H1 (cell line): ENCODE measurements around the gene PIK3R5. TPM values are rescaled to one million over a fixed set of nuclear protein-coding genes. Genes with fewer than 3 reads are reported as not detected.

Experiments used
- CTCF ChIA-PET: fragments of 300-600 bp; sonication (Branson Sonifier 250); formaldehyde crosslinking; loops from one replicate; lab custom pipeline; 2021; ENCODE audit not compliant: partially characterized antibody; lab: Charles Lee
- POLR2A ChIA-PET: fragments of 300-600 bp; sonication (Branson Sonifier 250); formaldehyde crosslinking; loops from one replicate; lab custom pipeline; 2021; ENCODE audit warnings: inconsistent platforms; ENCODE audit not compliant: partially characterized antibody; lab: Charles Lee
- DNase-seq, 2 experiments: peaks; one replicate each; pipeline versions ENCODE4 v3.0.0 to v3.0.0-alpha.2; 2010 to 2022; ENCODE audit warnings: low spot score in 2 of 2, low read depth in 1 of 2, mixed read lengths in 1 of 2
- FAIRE-seq: peaks from 2 replicates; lab custom pipeline; 2011; peaks lifted over from hg19 to GRCh38; lab: Jason Lieb, UNC
- H2AFZ ChIP-seq: 2 replicates; pipeline ENCODE4 v1.8.1; 2012; ENCODE audit warnings: low read length, inconsistent platforms
- H2AK5ac ChIP-seq: 2 replicates; pipeline ENCODE4 v1.6.1; 2013; ENCODE audit warnings: low read depth, low read length
- H2BK120ac ChIP-seq: replicated peaks from 2 replicates; pipeline ENCODE3; 2013; ENCODE audit warnings: low read depth, low read length, inconsistent platforms
- H2BK12ac ChIP-seq: 2 replicates; pipeline ENCODE4 v1.6.1; 2013; ENCODE audit warnings: low read depth, low read length
- H2BK15ac ChIP-seq: 2 replicates; pipeline ENCODE4 v1.6.1; 2013; ENCODE audit warnings: low read length
- H2BK20ac ChIP-seq: 2 replicates; pipeline ENCODE4 v1.6.1; 2013; ENCODE audit warnings: low read length
- H2BK5ac ChIP-seq: 2 replicates; pipeline ENCODE4 v1.6.1; 2013; ENCODE audit warnings: low read depth, low read length
- H3K14ac ChIP-seq: 2 replicates; pipeline ENCODE4 v1.6.1; 2013; ENCODE audit warnings: inconsistent platforms; ENCODE audit not compliant: insufficient read length
- H3K18ac ChIP-seq: 2 replicates; pipeline ENCODE4 v1.6.1; 2013; ENCODE audit warnings: low read length; ENCODE audit errors: extremely low read depth
- H3K23ac ChIP-seq: 2 replicates; pipeline ENCODE4 v1.6.1; 2013; ENCODE audit warnings: inconsistent platforms; ENCODE audit not compliant: insufficient read length
- H3K23me2 ChIP-seq: 2 replicates; pipeline ENCODE4 v1.6.1; 2013; ENCODE audit warnings: low read depth, low read length
- H3K27ac ChIP-seq: 2 replicates; pipeline ENCODE4 v1.6.1; 2011; ENCODE audit warnings: low read depth, low read length, inconsistent platforms
- H3K27me3 ChIP-seq, 4 experiments: replicated peaks in 1 of 4; 1 replicate in 1 of 4; 2 replicates in 3 of 4; pipeline versions ENCODE4 v1.6.1 to v1.8.1; 2011 to 2013; ENCODE audit warnings: low read length in 3 of 4, mild to moderate bottlenecking in 3 of 4, inconsistent platforms in 2 of 4, mixed read lengths in 2 of 4, moderate library complexity in 1 of 4; ENCODE audit not compliant: control insufficient read depth in 3 of 4, insufficient read depth in 3 of 4; ENCODE audit errors: extremely low read depth in 1 of 4
- H3K36me3 ChIP-seq, 4 experiments: 2 replicates each; pipeline versions ENCODE4 v1.6.1 to v1.8.1; 2011 to 2013; ENCODE audit warnings: mild to moderate bottlenecking in 4 of 4, low read length in 3 of 4, moderate library complexity in 2 of 4, control low read depth in 1 of 4, inconsistent platforms in 1 of 4; ENCODE audit not compliant: insufficient read depth in 4 of 4, control insufficient read depth in 2 of 4
- H3K4ac ChIP-seq: replicated peaks from 2 replicates; pipeline ENCODE3; 2013; ENCODE audit warnings: low read length, low read depth, mixed read lengths, inconsistent platforms; ENCODE audit not compliant: insufficient read length
- H3K4me1 ChIP-seq, 4 experiments: replicated peaks in 1 of 4; 1 replicate in 1 of 4; 2 replicates in 3 of 4; pipeline versions ENCODE4 v1.6.1 to v1.8.1; 2011 to 2013; ENCODE audit warnings: low read length in 3 of 4, inconsistent platforms in 2 of 4, mixed read lengths in 1 of 4; ENCODE audit not compliant: insufficient read depth in 4 of 4, control insufficient read depth in 3 of 4
- H3K4me2 ChIP-seq, 2 experiments: 2 replicates each; pipeline versions ENCODE4 v1.6.1 to v1.8.1; 2011 to 2013; ENCODE audit warnings: low read depth in 2 of 2, low read length in 2 of 2, control low read depth in 1 of 2, inconsistent platforms in 1 of 2, mild to moderate bottlenecking in 1 of 2; ENCODE audit not compliant: insufficient read depth in 1 of 2
- H3K4me3 ChIP-seq, 4 experiments: fragments of 200-600, 300-600 bp in 1 of 4; sonication (generic), shearing (Covaris generic), sonication (Bioruptor Twin) in 1 of 4; 2 replicates each; pipeline versions ENCODE4 v1.5.1 to v1.8.1; 2011 to 2016; ENCODE audit warnings: low read length in 4 of 4, low read depth in 3 of 4, control low read depth in 2 of 4, inconsistent platforms in 2 of 4, mild to moderate bottlenecking in 2 of 4, mixed read lengths in 1 of 4, moderate library complexity in 1 of 4; ENCODE audit not compliant: insufficient read depth in 2 of 4; ENCODE audit errors: extremely low read depth in 1 of 4
- H3K56ac ChIP-seq: replicated peaks from 2 replicates; pipeline ENCODE3; 2013; ENCODE audit warnings: low read depth, mild to moderate bottlenecking, mixed read lengths, low read length, inconsistent platforms; ENCODE audit not compliant: insufficient read length
- H3K79me1 ChIP-seq: 2 replicates; pipeline ENCODE4 v1.6.1; 2013; ENCODE audit warnings: low read depth, low read length, control low read depth
- H3K79me2 ChIP-seq, 2 experiments: 2 replicates each; pipeline versions ENCODE4 v1.6.1 to v1.8.1; 2012 to 2013; ENCODE audit warnings: low read length in 2 of 2, mild to moderate bottlenecking in 2 of 2, inconsistent platforms in 1 of 2; ENCODE audit not compliant: insufficient read depth in 2 of 2, control insufficient read depth in 1 of 2
- H3K9ac ChIP-seq, 4 experiments: replicated peaks in 1 of 4; 1 replicate in 1 of 4; 2 replicates in 3 of 4; pipeline versions ENCODE4 v1.6.1 to v1.8.1; 2011 to 2013; ENCODE audit warnings: low read depth in 3 of 4, low read length in 3 of 4, control low read depth in 2 of 4, mild to moderate bottlenecking in 2 of 4, moderate library complexity in 2 of 4, inconsistent platforms in 1 of 4; ENCODE audit errors: extremely low read depth in 1 of 4
- H3K9me3 ChIP-seq, 2 experiments: 2 replicates each; pipeline versions ENCODE4 v1.6.1 to v1.8.1; 2012 to 2013; ENCODE audit warnings: mild to moderate bottlenecking in 2 of 2, moderate library complexity in 2 of 2, control low read depth in 1 of 2, inconsistent platforms in 1 of 2, low read depth in 1 of 2, low read length in 1 of 2, mixed read lengths in 1 of 2; ENCODE audit not compliant: insufficient read depth in 2 of 2
- H4K20me1 ChIP-seq, 2 experiments: replicated peaks in 1 of 2; 2 replicates each; pipeline versions ENCODE3 to v1.8.1; 2011 to 2013; ENCODE audit warnings: inconsistent platforms in 2 of 2, low read length in 2 of 2, mild to moderate bottlenecking in 1 of 2; ENCODE audit not compliant: insufficient read depth in 2 of 2, control insufficient read depth in 1 of 2
- H4K5ac ChIP-seq: 2 replicates; pipeline ENCODE4 v1.6.1; 2013; ENCODE audit warnings: low read length, low read depth, mixed read lengths, inconsistent platforms; ENCODE audit not compliant: insufficient read length
- H4K8ac ChIP-seq: 2 replicates; pipeline ENCODE4 v1.8.0; 2013; ENCODE audit warnings: mild to moderate bottlenecking, moderate library complexity, low read length, inconsistent platforms; ENCODE audit not compliant: insufficient read depth; ENCODE audit errors: extremely low read depth
- H4K91ac ChIP-seq: replicated peaks from 2 replicates; pipeline ENCODE3; 2013; ENCODE audit warnings: low read length, mixed read lengths, inconsistent platforms; ENCODE audit not compliant: insufficient read length
- ASH2L ChIP-seq: fragments of 200-600, 300-600 bp; sonication (generic); IDR thresholded peaks from one replicate; pipeline ENCODE4 v1.7.1; 2017; ENCODE audit warnings: low read length
- CBX8 ChIP-seq: fragments of 300-800, 300-1000 bp; sonication (generic); IDR thresholded peaks from 2 replicates; pipeline ENCODE4 v1.7.1; 2016; ENCODE audit warnings: low read depth, low read length, borderline replicate concordance
- CHD1 ChIP-seq: IDR thresholded peaks from 2 replicates; pipeline ENCODE4 v1.6.1; 2012; ENCODE audit warnings: low read depth, low read length, improper control_type of control experiment
- EP300 ChIP-seq, 2 experiments: IDR thresholded peaks; 1 replicate in 1 of 2; 2 replicates in 1 of 2; pipeline ENCODE4 v1.6.1; 2011 to 2012; ENCODE audit warnings: low read depth in 2 of 2, low read length in 2 of 2, mild to moderate bottlenecking in 2 of 2, borderline replicate concordance in 1 of 2, inconsistent platforms in 1 of 2, moderate library complexity in 1 of 2
- KDM5A ChIP-seq: fragments of 200-600 bp; IDR thresholded peaks from 2 replicates; pipeline ENCODE4 v1.7.1; 2012; ENCODE audit warnings: mild to moderate bottlenecking, low read length, inconsistent platforms, mixed read lengths
- RBBP5 ChIP-seq: IDR thresholded peaks from 2 replicates; pipeline ENCODE4 v1.7.1; 2012; ENCODE audit warnings: low read depth, mild to moderate bottlenecking, inconsistent platforms, low read length, moderate library complexity, borderline replicate concordance
- SIX5 ChIP-seq: IDR thresholded peaks from 2 replicates; pipeline ENCODE4 v1.6.1; 2011; ENCODE audit warnings: mild to moderate bottlenecking, low read depth, low read length
- SP1 ChIP-seq: IDR thresholded peaks from 2 replicates; pipeline ENCODE4 v1.6.1; 2011; ENCODE audit warnings: low read depth, low read length
- TAF1 ChIP-seq: IDR thresholded peaks from 2 replicates; pipeline ENCODE4 v1.6.1; 2011; ENCODE audit warnings: mild to moderate bottlenecking, low read depth, low read length
- TBP ChIP-seq: IDR thresholded peaks from 2 replicates; pipeline ENCODE4 v1.6.1; 2011; ENCODE audit warnings: low read depth, low read length, improper control_type of control experiment
- TCF12 ChIP-seq: IDR thresholded peaks from 2 replicates; pipeline ENCODE4 v1.6.1; 2011; ENCODE audit warnings: low read depth, mild to moderate bottlenecking, low read length
- ZNF274 ChIP-seq: IDR thresholded peaks from 2 replicates; pipeline ENCODE4 v1.7.0; 2012; ENCODE audit warnings: low read length, borderline replicate concordance; ENCODE audit errors: extremely low read depth
- WGBS, 2 experiments: shearing (Covaris generic) in 1 of 2; methylation state at CpG; one replicate each; pipeline versions ENCODE4 v1.1.6 to v1.1.7; 2013 to 2015; ENCODE audit warnings: low lambda C conversion rate in 2 of 2, mixed read lengths in 2 of 2, inconsistent platforms in 1 of 2, low coverage in 1 of 2, missing lambda C conversion rate in 1 of 2; ENCODE audit not compliant: insufficient replicate concordance in 2 of 2, insufficient coverage in 1 of 2, insufficient read length in 1 of 2; ENCODE audit errors: extremely low coverage in 1 of 2, missing lambda C conversion rate in 1 of 2; 5-methylcytosine and 5-hydroxymethylcytosine counted together
- polyA plus RNA-seq, 7 experiments: library from polyadenylated mRNA; depleted of rRNA in 3 of 7; stranded (reverse) in 5 of 7; unstranded in 2 of 7; fragments of >200 nt in 5 of 7; fragments of 200-250 nt in 2 of 7; gene quantifications; 1 replicate in 5 of 7; 2 replicates in 1 of 7; 4 replicates in 1 of 7; pipeline versions ENCODE4 v1.2.1 to v1.2.3, GENCODE V29; 2011 to 2013; ENCODE audit warnings: missing spikeins in 2 of 7, mixed read lengths in 2 of 7
- total RNA-seq: library from RNA; stranded (reverse); fragmentation: NEBNext Ultra II Directional; extraction: Animal tissue kit (Norgen Biotek cat#: 25700); gene quantifications from 2 replicates; pipeline ENCODE4 v1.2.1, GENCODE V29; 2021
- TF ChIP-seq, protein P1 (sequence below): IDR thresholded peaks from 2 replicates; pipeline ENCODE4 v1.6.1; 2012; ENCODE audit warnings: low read length, inconsistent platforms

Gene PIK3R5
- total and polyA plus RNA-seq, 2 of the 8 experiments (the other 6 are each of a cell fraction or from before 2014, with no cell fraction given) = 2.7 to 4.3 TPM

DNA sequence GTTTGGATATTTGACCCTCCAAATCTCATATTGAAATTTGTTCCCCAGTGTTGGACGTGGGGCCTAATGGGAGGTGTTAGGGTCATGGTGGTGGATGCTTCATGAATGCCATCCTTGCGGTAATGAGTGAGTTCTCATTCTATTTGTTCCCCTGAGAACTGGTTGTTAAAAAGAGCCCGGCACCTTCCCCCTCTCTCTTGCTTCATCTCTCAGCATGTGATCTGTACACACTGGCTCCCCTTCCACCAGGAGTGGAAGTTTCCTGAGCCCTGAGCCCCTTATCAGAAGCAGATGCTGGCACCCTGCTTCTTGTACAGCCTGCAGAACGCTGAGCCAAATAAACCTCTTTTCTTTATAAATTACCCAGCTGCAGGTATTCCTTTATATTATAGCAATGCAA lies 123.7 kb downstream of the PIK3R5 start:
- no peaks in the 10 kb centered on the region for H3K27me3 ChIP-seq
- no peak overlapping the region for H2BK12ac ChIP-seq
- no peak overlapping the region for H3K9ac ChIP-seq
- no peak overlapping the region for H2BK5ac ChIP-seq
- no peak overlapping the region for H3K14ac ChIP-seq
- H3K4ac ChIP-seq = no peak overlapping the region
- WGBS, 2 experiments = 78% methylated on average over 4 of the region's 4 CpGs; no CpG with 5 or more reads in 1 of the 2 experiments
- FAIRE-seq = no peak
- no peaks in the 10 kb centered on the region for H3K9me3 ChIP-seq
- H4K91ac ChIP-seq = no peak overlapping the region
- H3K79me2 ChIP-seq = no peaks in the 10 kb centered on the region
- no peaks in the 10 kb centered on the region for H4K20me1 ChIP-seq
- no peak for DNase-seq
- no peak overlapping the region for H3K4me3 ChIP-seq
- no peak overlapping the region for H3K4me2 ChIP-seq
- H3K18ac ChIP-seq = no peak overlapping the region
- no peaks in the 10 kb centered on the region for H3K79me1 ChIP-seq
- H3K27ac ChIP-seq = no peak overlapping the region
- H3K23me2 ChIP-seq = no peaks in the 10 kb centered on the region
- H2BK20ac ChIP-seq = no peak overlapping the region
- no peaks in the 10 kb centered on the region for H3K36me3 ChIP-seq
- no peak overlapping the region for H2AFZ ChIP-seq
- POLR2A ChIA-PET = interaction anchor here (0.6 kb wide), 1 partner anchor 23 kb away, joined by 3 read pairs; no protein-coding TSS in a partner anchor
- no peak overlapping the region for H2AK5ac ChIP-seq
- no peak overlapping the region for H4K5ac ChIP-seq
- peaks cover 0 to 5% (median 2%) of the 10 kb centered on the region in 4 experiments; a peak in 6 of 7 replicates for H3K4me1 ChIP-seq
- H2BK15ac ChIP-seq = no peak overlapping the region
- H2BK120ac ChIP-seq = no peak overlapping the region
- H3K23ac ChIP-seq = no peak overlapping the region
- CTCF ChIA-PET = interaction anchor here (1.1 to 2.5 kb wide), 4 partner anchors 24 to 53 kb away, joined by 3 to 9 read pairs (median 5); no protein-coding TSS in a partner anchor
- H3K56ac ChIP-seq = no peak overlapping the region
- no peak overlapping the region for H4K8ac ChIP-seq
- TF ChIP-seq CBX8 (no peak), EP300 (IDR thresholded peaks at IDR 0.05; ENCODE audit: borderline replicate concordance in 1 of 2, low read depth in 2 of 2, low read length in 2 of 2) (no peak), SP1 (no peak), ASH2L (no peak), RBBP5 (no peak), TCF12 (no peak), TBP (no peak), TAF1 (no peak), SIX5 (no peak), ZNF274 (no peak), KDM5A (no peak), CHD1 (no peak)
- TF ChIP-seq, protein P1, sequence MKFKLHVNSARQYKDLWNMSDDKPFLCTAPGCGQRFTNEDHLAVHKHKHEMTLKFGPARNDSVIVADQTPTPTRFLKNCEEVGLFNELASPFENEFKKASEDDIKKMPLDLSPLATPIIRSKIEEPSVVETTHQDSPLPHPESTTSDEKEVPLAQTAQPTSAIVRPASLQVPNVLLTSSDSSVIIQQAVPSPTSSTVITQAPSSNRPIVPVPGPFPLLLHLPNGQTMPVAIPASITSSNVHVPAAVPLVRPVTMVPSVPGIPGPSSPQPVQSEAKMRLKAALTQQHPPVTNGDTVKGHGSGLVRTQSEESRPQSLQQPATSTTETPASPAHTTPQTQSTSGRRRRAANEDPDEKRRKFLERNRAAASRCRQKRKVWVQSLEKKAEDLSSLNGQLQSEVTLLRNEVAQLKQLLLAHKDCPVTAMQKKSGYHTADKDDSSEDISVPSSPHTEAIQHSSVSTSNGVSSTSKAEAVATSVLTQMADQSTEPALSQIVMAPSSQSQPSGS = no peak
